ENCODE results near the gene PDGFA.

PDGFA gene

DNA sequence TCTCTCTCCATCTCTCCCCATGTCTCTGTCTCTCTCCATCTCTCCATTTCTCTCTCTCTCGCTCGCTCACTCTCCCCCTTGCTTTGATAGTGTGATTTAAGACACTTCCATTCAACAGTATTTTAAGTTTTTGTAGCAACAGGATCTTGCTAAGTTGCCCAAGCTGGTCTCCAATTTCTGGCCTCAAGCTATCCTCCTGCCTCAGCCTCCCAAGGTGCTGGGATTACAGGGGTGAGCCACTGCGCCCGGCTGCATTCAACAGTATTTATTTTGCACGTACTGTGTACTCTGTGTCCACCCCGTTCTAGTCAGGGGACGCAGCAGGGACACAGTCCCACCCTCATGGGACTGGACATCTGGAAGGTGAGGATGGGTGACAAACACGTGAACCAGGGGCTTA lies 14.4 kb upstream of the PDGFA start:
- peaks cover 6% of the 10 kb centered on the region; the same call in 1 of the 2 replicates for H3K27me3 ChIP-seq (ENCODE audit: low read depth)
- in situ Hi-C loops (cut with MboI; ENCODE audit: low sequenced_read_pairs) = no loop called here
- no peaks in the 10 kb centered on the region for H3K36me3 ChIP-seq (replicated peaks)
- H3K4me3 ChIP-seq = no peak overlapping the region
- H3K9me3 ChIP-seq = no peaks in the 10 kb centered on the region
- no peak for DNase-seq (ENCODE audit: low spot score in 2 of 2)
- no peaks in the 10 kb centered on the region for H3K4me1 ChIP-seq

- no peaks in the 10 kb centered on the region for H3K9me3 ChIP-seq
- H3K4me3 ChIP-seq = no peak overlapping the region
- no peaks in the 10 kb centered on the region for H3K4me1 ChIP-seq
- H3K27me3 ChIP-seq (ENCODE audit: low read depth) = peaks cover 9% of the 10 kb centered on the region; the same call in 1 of the 2 replicates
- no peaks in the 10 kb centered on the region for H3K36me3 ChIP-seq (replicated peaks)
- no peak for DNase-seq (ENCODE audit: low spot score in 2 of 2)
- in situ Hi-C loops (cut with MboI; ENCODE audit: low sequenced_read_pairs) = no loop called here
Measured at GRCh38 chr7:533266-533665, 13.6 kb upstream of the PDGFA start.

DNA sequence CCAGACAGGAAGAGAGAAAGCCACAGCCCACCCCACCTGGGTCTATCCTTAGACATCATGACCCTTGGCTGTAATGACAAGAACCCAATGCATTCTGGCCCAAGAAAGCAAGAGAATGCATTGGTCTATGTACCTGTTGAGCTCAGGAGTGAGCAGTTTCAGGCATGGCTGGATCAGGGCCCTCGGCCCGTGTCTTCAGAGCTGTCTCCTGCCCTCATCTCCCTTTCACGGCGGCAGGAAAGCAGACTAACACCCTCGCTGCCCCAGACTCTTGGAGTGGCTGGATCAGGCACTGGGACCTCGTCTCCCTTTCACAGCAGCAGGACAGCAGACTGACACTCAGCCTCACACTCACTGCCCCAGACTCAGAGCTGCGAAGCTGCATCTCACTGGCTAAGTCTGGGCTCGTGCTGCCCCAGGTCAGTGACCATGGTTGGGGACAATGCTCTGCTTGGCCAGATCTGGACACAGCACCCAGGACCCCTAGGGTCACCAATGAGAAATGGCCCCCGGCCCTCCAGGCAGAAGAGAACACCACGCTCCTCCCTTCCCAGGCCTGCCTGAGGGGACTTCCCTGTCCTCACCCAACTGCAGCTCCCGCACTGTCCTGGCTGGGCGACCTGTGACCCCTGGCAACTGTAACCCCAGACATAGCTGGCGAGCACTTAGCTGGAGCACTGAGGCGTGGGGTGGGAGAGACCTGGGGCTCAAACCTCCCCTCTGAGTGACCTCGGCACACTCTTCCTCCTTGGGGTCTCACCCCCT lies 12.9 kb upstream of the PDGFA start:
- no peak overlapping the region for H3K4me3 ChIP-seq
- no peak for DNase-seq (ENCODE audit: low spot score in 2 of 2)
- H3K4me1 ChIP-seq = no peaks in the 10 kb centered on the region
- in situ Hi-C loops (cut with MboI; ENCODE audit: low sequenced_read_pairs) = no loop called here
- no peaks in the 10 kb centered on the region for H3K36me3 ChIP-seq (replicated peaks)
- peaks cover 9% of the 10 kb centered on the region; the same call in 1 of the 2 replicates for H3K27me3 ChIP-seq (ENCODE audit: low read depth)
- H3K9me3 ChIP-seq = no peaks in the 10 kb centered on the region

DNA sequence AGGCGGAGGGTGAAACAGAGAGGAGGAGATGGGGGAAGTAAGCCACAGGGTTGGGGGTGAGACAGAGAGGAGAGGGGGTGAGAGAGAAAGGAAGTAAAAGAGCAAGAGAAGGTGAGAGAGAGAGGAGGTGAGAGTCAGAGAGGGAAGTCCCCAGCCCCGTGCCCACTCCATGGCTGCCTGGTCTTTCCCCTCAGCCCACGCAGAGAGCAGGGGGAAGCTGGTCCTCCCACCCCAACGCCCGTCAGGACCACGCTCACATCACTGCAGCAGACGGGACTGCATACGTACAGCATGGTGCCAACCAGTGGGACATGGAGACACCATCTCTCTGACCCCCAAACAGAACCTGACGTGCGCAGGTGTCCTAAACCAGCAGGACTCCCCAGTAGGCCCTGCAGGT lies 12.1 kb upstream of the PDGFA start:
- DNase-seq (ENCODE audit: low spot score in 2 of 2) = no peak
- H3K27me3 ChIP-seq (ENCODE audit: low read depth) = peaks cover 9% of the 10 kb centered on the region; the same call in 1 of the 2 replicates
- H3K9me3 ChIP-seq = no peaks in the 10 kb centered on the region
- no peaks in the 10 kb centered on the region for H3K4me1 ChIP-seq
- in situ Hi-C loops (cut with MboI; ENCODE audit: low sequenced_read_pairs) = no loop called here
- H3K36me3 ChIP-seq (replicated peaks) = no peaks in the 10 kb centered on the region
- no peak overlapping the region for H3K4me3 ChIP-seq

DNA sequence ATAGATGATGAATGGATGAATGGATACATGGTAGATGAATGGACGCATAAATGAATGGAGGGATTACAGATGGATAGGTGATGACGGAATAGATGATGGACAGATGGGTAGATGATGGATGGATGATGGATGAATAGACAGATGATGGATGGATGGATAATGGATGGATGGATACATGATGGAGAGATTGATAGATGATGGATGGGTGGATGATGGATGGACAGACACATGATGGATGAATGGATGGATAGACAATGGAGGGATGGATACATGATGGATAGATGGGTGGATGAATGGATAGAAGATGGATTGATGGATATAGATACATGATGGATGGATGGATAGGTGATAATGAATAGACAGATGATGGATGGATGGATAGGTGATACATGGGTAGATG lies 8.8 kb upstream of the PDGFA start:
- no peak for DNase-seq (ENCODE audit: low spot score in 2 of 2)

DNA sequence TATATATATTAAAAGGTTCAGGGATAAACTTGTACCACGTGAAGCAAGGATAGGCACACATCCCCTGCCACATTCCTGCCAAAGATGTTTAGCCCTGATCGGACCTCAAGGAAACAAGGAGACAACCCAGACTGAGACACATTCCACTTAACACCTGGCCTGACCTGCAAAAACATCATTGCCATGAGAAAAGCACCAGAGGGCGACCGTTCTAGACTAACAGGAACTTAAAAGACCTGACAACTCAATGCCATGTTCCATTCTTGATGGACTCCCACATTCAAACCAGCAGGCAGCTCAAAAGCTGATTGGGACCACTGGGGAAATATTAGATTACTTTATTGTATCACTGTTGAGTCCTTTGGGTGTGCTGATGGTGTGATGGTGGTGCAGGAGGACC lies 8.1 kb upstream of the PDGFA start:
- no peak overlapping the region for H3K4me3 ChIP-seq
- H3K36me3 ChIP-seq (replicated peaks) = no peaks in the 10 kb centered on the region
- no peaks in the 10 kb centered on the region for H3K4me1 ChIP-seq
- no peak for DNase-seq (ENCODE audit: low spot score in 2 of 2)
- peaks cover 16% of the 10 kb centered on the region for H3K27me3 ChIP-seq (ENCODE audit: low read depth)
- in situ Hi-C loops (cut with MboI; ENCODE audit: low sequenced_read_pairs) = no loop called here
- no peaks in the 10 kb centered on the region for H3K9me3 ChIP-seq

More for the DNA sequence above, 8.8 kb upstream of the PDGFA start:
- in situ Hi-C loops (cut with MboI; ENCODE audit: low sequenced_read_pairs) = no loop called here
- Histone ChIP-seq H3K9me3 (no peaks in the 10 kb centered on the region), H3K4me3 (no peak overlapping the region), H3K4me1 (no peaks in the 10 kb centered on the region), H3K27me3 (ENCODE audit: low read depth) (peaks cover 9% of the 10 kb centered on the region; the same call in 1 of the 2 replicates), H3K36me3 (replicated peaks) (no peaks in the 10 kb centered on the region)

- H3K36me3 ChIP-seq (replicated peaks) = no peaks in the 10 kb centered on the region
- peaks cover 2% of the 10 kb centered on the region; the same call in 1 of the 2 replicates for H3K4me1 ChIP-seq
- in situ Hi-C loops (cut with MboI; ENCODE audit: low sequenced_read_pairs) = no loop called here
- H3K4me3 ChIP-seq = no peak overlapping the region
- DNase-seq (ENCODE audit: low spot score in 2 of 2) = no peak
- no peaks in the 10 kb centered on the region for H3K9me3 ChIP-seq
- peaks cover 24% of the 10 kb centered on the region for H3K27me3 ChIP-seq (ENCODE audit: low read depth)
Measured at GRCh38 chr7:526460-527034, 6.9 kb upstream of the PDGFA start.

DNA sequence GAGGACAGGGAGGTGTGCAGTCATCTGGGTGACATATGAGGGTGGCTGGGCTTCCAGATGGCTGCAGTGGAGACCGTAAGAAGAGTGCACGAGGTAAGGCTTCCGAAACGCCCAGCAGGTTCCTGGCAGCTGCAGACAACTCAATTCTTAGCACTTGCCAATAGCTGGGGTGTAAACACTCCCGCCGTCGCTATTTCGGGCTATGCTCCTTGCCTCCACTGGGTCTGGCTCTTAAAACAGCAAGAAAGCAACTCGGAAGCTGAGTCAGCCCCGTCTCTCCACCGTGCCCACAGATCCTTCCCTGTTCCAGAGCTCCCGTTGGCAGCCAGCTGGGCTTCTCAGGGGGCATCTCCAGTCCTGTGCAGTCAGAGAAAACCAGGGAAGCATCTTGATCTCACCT lies 6.1 kb upstream of the PDGFA start:
- no peak overlapping the region for H3K4me3 ChIP-seq
- peaks cover 32% of the 10 kb centered on the region for H3K27me3 ChIP-seq (ENCODE audit: low read depth)
- H3K4me1 ChIP-seq = peaks cover 2% of the 10 kb centered on the region; the same call in 1 of the 2 replicates
- in situ Hi-C loops (cut with MboI; ENCODE audit: low sequenced_read_pairs) = no loop called here
- no peaks in the 10 kb centered on the region for H3K36me3 ChIP-seq (replicated peaks)
- no peak for DNase-seq (ENCODE audit: low spot score in 2 of 2)
- H3K9me3 ChIP-seq = no peaks in the 10 kb centered on the region

DNA sequence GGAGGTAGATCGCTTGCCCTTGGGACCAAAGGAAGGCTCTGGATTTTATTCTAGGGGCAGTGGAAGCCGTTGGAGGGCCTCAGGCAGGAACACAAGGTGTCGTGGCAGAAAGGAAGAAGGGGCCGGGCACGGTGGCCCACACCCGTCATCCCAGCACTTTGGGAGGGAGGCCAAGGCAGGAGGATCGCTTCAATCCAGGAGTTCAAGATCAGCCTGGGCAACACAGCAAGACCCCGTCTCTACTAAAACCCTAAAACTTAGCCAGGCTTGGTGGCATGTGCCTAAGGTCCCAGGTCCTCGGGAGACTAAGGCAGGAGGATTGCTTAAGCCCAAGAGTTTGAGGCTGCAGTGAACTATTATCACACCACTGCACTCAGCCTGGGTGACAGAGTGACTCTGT lies 5.2 kb upstream of the PDGFA start:
- peaks cover 35% of the 10 kb centered on the region for H3K27me3 ChIP-seq (ENCODE audit: low read depth)
- H3K36me3 ChIP-seq (replicated peaks) = no peaks in the 10 kb centered on the region
- H3K9me3 ChIP-seq = no peaks in the 10 kb centered on the region
- in situ Hi-C loops (cut with MboI; ENCODE audit: low sequenced_read_pairs) = no loop called here
- H3K4me1 ChIP-seq = peaks cover 2% of the 10 kb centered on the region; the same call in 1 of the 2 replicates
- no peak overlapping the region for H3K4me3 ChIP-seq
- no peak for DNase-seq (ENCODE audit: low spot score in 2 of 2)

DNA sequence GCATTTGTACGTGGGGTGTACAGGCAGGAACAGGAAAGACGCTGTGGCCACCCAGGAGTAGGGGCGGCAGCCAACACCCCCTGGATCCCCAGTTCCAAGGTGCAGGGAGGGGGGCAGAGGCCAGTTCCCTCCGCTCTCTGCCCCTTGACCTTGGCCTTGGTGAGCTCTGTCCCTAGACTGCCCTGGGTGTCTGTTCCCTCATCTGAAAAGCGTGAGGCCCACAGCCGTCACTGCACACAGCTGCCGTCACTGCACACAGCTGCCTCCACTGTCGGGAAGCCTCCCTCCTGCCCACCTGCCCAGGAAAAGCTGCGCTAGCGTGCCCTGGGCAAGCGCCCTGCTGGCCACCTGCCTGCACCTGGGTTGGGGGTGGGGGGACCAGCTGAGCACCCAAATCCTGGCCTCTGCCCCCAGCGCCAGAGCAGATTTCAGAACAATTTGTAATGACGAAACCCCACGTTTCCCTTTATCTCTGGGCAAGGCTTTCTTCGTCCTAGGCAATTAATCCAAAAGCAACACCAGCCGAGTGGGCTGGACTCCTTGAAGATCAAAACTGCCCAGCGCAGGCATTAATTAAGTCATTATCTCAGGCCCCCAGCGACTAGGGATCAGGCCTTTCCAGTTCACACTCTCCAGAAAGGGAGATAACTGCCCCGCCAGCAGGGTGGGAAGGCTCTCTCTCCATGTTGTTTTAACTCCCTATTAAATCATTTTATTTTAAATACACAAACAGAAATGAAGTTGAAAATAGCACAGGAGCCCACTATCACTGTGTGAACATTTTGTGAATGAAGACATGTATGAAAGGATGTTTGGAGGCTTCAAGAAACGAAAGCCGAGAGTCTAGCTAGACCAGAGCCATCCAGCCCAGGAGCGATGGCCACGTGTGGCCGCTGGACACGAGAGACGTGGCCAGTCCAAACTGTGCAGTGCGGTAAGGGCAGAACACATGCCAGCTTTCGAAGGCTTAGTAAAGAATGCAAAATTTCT lies 4.0 kb upstream of the PDGFA start:
- Histone ChIP-seq H3K4me3 (no peak overlapping the region), H3K36me3 (replicated peaks) (no peaks in the 10 kb centered on the region), H3K9me3 (no peaks in the 10 kb centered on the region), H3K27me3 (ENCODE audit: low read depth) (peaks cover 30% of the 10 kb centered on the region), H3K4me1 (peaks cover 2% of the 10 kb centered on the region; the same call in 1 of the 2 replicates)
- no peak for DNase-seq (ENCODE audit: low spot score in 2 of 2)
- in situ Hi-C loops (cut with MboI; ENCODE audit: low sequenced_read_pairs) = no loop called here

- in situ Hi-C loops (cut with MboI; ENCODE audit: low sequenced_read_pairs) = no loop called here
- H3K27me3 ChIP-seq (ENCODE audit: low read depth) = peaks cover 30% of the 10 kb centered on the region
Measured at GRCh38 chr7:522951-523314, 3.3 kb upstream of the PDGFA start.

DNA sequence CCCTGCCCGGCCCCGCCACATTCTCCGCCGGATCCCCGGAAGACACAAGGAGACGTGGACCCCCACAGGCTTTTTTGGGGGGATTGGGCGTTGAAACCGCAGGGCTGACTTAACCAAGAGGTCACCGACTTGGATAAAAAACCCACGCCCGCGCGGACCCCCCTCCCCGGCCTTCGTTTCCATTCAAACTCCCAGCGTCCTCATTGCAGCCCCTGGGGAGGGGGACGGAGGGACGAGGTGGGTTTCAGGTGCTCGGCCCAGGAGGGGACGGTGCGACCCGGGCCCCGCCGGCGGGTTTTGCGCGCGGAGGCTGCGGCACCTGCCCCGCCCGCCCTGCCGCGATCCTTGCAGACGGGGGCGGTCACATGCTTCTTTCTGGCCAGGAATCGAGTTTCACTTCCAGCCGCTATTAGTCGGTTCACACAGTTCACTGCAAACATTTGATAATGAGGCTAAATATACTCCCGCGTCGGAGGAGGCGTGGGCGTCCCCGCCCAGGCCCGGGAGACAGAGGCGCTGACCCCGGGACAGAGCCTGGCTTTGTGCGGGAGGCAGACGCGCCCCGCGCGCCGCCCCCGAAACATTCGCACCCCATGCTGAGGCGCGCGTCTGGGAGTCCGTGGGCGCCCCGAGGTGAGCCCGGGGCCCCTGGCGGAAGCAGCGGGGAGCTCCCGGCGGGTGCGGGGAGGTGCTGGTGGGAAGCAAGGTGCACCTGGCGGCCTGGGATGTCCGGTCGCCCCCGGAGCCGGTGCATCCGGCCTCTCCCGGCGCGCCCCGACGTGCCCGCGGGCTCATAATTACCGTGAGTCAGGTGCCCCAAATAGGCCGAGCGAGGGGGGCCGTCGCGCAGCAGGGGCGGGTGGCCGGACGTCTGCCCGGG lies 2.7 kb upstream of the PDGFA start:
- peak; percentile 15 to 45 for DNase-seq (ENCODE audit: low spot score in 2 of 2)
- peaks cover 2% of the 10 kb centered on the region; the same call in 1 of the 2 replicates for H3K4me1 ChIP-seq
- no peaks in the 10 kb centered on the region for H3K9me3 ChIP-seq
- H3K4me3 ChIP-seq = no peak overlapping the region
- no peaks in the 10 kb centered on the region for H3K36me3 ChIP-seq (replicated peaks)
- H3K27me3 ChIP-seq (ENCODE audit: low read depth) = peaks cover 30% of the 10 kb centered on the region
- in situ Hi-C loops (cut with MboI; ENCODE audit: low sequenced_read_pairs) = no loop called here

More at GRCh38 chr7:522951-523314, 3.3 kb upstream of the PDGFA start:
- DNase-seq (ENCODE audit: low spot score in 2 of 2) = no peak
- H3K4me1 ChIP-seq = peaks cover 2% of the 10 kb centered on the region; the same call in 1 of the 2 replicates
- no peaks in the 10 kb centered on the region for H3K36me3 ChIP-seq (replicated peaks)
- H3K4me3 ChIP-seq = no peak overlapping the region
- H3K9me3 ChIP-seq = no peaks in the 10 kb centered on the region
